A549 (cell line): ENCODE data around the gene FGF5.

Experiments
- EP300 ChIP-seq, 2 experiments: fragments of >200 bp; sonication (Bioruptor Twin); formaldehyde crosslinking; IDR thresholded peaks; 2 replicates in 1 of 2; 3 replicates in 1 of 2; pipeline ENCODE4 v1.6.1; 2016 to 2017
- RNF2 ChIP-seq: fragments of 200-600 bp; sonication (generic); IDR thresholded peaks from 2 replicates; pipeline ENCODE4 v1.6.1; 2016; ENCODE audit warnings: low read depth, mild to moderate bottlenecking, antibody characterized with exemption, moderate library complexity, borderline replicate concordance

DNA sequence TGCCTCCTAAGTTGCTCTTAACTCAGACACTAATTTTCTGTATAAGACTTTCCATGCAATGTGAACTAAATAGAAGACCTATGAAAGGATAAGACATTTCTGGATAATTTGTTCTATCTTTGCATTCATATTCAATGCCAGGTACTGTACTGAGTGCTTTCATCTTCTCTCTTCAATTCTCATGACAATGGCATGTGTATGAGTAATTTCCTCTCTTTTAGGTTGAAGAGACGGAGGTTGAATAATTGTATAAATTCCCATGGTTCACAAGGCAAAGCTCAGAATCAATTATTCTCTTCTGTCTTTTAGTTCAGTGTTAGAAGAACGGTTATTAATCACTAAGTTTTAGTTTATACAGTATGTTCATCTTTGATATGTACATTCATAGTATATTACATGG, 39.8 kb downstream of the FGF5 start:
- TF ChIP-seq EP300 (IDR thresholded peaks at IDR 0.05) (no peak), RNF2 (no peak)
